ENCODE measurements around the gene SEPHS1. TPM values are rescaled to one million over a fixed set of nuclear protein-coding genes. Genes with fewer than 3 reads are reported as not detected.

The SEPHS1 gene
- total and polyA plus RNA-seq, 11 donors, result 14.6 to 36.7 (median 31.1) TPM

DNA sequence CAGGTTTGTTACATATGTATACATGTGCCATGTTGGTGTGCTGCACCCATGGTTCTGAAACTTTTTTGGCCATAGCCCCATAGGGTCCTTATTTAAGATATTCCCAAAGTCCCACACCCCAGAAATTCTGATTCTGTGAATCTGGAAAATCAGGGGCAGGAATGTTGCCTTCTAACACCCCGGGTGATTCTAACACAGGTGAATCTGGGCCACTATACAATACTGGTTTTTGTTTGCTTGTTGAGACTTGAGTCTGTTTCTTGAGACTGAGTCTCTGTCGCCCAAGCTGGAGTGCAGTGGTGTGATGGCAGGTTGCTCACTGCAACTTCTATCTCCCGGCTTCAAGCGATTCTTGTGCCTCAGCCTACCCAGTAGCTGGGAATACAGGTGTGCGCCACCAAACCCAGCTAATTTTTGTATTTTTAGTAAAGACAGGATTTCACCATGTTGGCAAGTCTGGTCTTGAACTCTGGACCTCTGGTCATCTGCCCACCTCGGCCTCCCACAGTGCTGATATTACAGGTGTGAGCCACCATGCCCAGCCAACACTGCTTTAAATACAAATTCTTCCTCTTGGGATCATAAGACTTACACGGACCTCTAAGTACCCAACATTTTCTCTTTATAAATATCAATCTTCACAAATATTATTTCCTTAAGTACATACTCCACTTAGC is 31.3 kb downstream of the SEPHS1 start:
- WGBS, 4 donors, result 94 to 97% (median 95%) methylated on average over 7 of the region's 7 CpGs
- Histone ChIP-seq H3K27ac (no peak overlapping the region), H3K9me3 (no peaks in the 10 kb centered on the region), H3K4me1 (peaks cover 0 to 11% (median 0%) of the 10 kb centered on the region in 12 donors), H3K36me3 (peaks cover 0 to 43% (median 33%) of the 10 kb centered on the region in 9 donors), H3K4me3 (no peak overlapping the region), H3K27me3 (no peaks in the 10 kb centered on the region)
- DNase-seq, result no peak
- ATAC-seq, result no peak
- no peak for TF ChIP-seq CTCF (IDR thresholded peaks at IDR 0.05)
- TF ChIP-seq POLR2A (IDR thresholded peaks at IDR 0.05), result no peak
- intact Hi-C loops (cut with DNase I), result no loop called here

- Histone ChIP-seq H3K27ac (no peak overlapping the region), H3K36me3 (peaks cover 0 to 29% (median 19%) of the 10 kb centered on the region in 9 donors), H3K27me3 (no peaks in the 10 kb centered on the region), H3K4me3 (no peak overlapping the region), H3K9me3 (no peaks in the 10 kb centered on the region), H3K4me1 (peaks cover 0 to 11% (median 0%) of the 10 kb centered on the region in 12 donors)
- ATAC-seq (no peak), DNase-seq (no peak)
- no peak for TF ChIP-seq CTCF (IDR thresholded peaks at IDR 0.05)
- TF ChIP-seq POLR2A (IDR thresholded peaks at IDR 0.05), result no peak
- intact Hi-C loops (cut with DNase I), result no loop called here
Measured at GRCh38 chr10:13315361-13315760, 32.7 kb downstream of the SEPHS1 start.

GRCh38 chr10:13311177-13311575 is 36.9 kb downstream of the SEPHS1 start:
- TF ChIP-seq POLR2A (IDR thresholded peaks at IDR 0.05) (no peak), CTCF (IDR thresholded peaks at IDR 0.05) (no peak)
- intact Hi-C loops (cut with DNase I), result no loop called here

DNA sequence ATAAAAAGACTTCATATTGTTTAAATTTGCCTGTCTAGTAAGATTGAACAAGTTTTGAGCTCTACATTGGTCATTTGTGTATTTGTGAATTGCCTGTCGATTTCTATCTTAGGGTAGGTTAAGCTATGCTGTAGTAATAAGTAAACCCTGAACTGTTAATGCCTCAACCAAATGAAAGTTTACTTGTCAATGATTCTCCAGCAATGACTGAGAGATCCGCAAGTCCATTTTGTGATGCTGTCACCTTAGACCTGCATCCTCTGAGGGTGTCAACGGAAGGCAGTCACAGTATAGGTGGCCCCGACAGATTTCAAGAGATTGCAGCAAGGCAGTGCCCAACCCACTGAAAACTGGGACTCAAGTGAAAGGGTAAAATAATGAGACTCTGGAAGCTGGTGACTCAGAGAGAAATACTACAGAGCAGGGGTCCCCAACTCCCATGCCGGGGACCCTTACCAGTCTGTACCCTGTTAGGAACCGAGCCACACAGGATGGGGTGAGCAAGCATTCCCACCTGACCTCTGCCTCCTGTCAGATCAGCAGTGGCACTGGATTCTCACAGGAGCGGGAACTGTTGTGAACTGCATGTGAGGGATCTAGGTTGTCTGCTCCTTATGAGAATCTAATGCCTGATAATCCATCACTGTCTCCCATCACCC is 37.4 kb downstream of the SEPHS1 start:
- H3K36me3 ChIP-seq, result peaks cover 0 to 6% (median 0%) of the 10 kb centered on the region in 9 donors
- H3K27ac ChIP-seq, result no peak overlapping the region
- no peak overlapping the region for H3K4me3 ChIP-seq
- no peak for ATAC-seq
- 89 to 96% (median 92%) methylated on average over 6 to 7 of the region's 7 CpGs for WGBS, 4 donors
- TF ChIP-seq CTCF (IDR thresholded peaks at IDR 0.05), result no peak
- no peaks in the 10 kb centered on the region for H3K4me1 ChIP-seq
- intact Hi-C loops (cut with DNase I), result no loop called here
- H3K9me3 ChIP-seq, result no peaks in the 10 kb centered on the region
- no peak for DNase-seq
- no peaks in the 10 kb centered on the region for H3K27me3 ChIP-seq

More at GRCh38 chr10:13311177-13311575, 36.9 kb downstream of the SEPHS1 start:
- Histone ChIP-seq H3K4me3 (no peak overlapping the region), H3K27ac (no peak overlapping the region), H3K36me3 (peaks cover 0 to 6% (median 0%) of the 10 kb centered on the region in 9 donors), H3K4me1 (no peaks in the 10 kb centered on the region), H3K9me3 (no peaks in the 10 kb centered on the region), H3K27me3 (no peaks in the 10 kb centered on the region)
- WGBS, 4 donors, result 85 to 88% (median 87%) methylated on average over 5 of the region's 5 CpGs
- no peak for DNase-seq
- no peak for ATAC-seq
